Measurements from ENCODE around the gene AOC1. TPM values are rescaled to one million over a fixed set of nuclear protein-coding genes. Genes with fewer than 3 reads are reported as not detected.
"Not testable (repeated sequence)": the region's sequence is repeated elsewhere in the genome, so short reads cannot be mapped to it uniquely, and the experiment has no call there.

Gene AOC1, protein sequence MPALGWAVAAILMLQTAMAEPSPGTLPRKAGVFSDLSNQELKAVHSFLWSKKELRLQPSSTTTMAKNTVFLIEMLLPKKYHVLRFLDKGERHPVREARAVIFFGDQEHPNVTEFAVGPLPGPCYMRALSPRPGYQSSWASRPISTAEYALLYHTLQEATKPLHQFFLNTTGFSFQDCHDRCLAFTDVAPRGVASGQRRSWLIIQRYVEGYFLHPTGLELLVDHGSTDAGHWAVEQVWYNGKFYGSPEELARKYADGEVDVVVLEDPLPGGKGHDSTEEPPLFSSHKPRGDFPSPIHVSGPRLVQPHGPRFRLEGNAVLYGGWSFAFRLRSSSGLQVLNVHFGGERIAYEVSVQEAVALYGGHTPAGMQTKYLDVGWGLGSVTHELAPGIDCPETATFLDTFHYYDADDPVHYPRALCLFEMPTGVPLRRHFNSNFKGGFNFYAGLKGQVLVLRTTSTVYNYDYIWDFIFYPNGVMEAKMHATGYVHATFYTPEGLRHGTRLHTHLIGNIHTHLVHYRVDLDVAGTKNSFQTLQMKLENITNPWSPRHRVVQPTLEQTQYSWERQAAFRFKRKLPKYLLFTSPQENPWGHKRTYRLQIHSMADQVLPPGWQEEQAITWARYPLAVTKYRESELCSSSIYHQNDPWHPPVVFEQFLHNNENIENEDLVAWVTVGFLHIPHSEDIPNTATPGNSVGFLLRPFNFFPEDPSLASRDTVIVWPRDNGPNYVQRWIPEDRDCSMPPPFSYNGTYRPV
- total RNA-seq: not detected in 2 replicates

DNA sequence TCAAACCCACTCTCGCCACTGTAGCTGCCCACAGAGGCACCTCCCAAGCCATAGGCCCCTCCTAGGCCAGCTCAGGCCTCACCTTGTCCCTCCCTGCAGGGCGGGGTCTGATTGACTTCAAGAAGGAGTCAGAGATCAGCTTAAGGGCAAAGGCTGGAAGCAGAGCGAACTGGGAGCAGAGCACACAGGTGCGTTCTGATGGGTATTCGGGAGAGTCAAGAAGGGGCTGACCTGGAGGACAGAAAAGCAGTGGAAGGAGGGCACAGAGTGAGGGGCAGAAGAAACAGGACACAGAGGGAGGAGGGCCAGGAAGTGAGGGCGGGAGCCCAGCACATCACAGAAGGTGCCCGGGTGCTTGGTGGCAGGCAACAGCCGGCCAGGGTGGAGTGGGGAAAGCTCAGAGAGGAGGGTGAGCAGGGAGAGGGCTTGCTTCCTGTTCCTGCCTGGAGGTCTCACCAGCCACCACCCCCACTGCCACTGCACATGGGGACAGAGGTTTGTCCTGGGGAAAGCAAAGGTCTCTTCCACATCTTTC is at the start of gene AOC1:
TSS of gene AOC1 (plus strand) at position 147 of the 535 bp plus-strand sequence. CDS start 3,954 bp downstream, outside the sequence.
- DNase-seq (ENCODE audit: extremely low read depth, low read depth, low spot score): no peak

DNA sequence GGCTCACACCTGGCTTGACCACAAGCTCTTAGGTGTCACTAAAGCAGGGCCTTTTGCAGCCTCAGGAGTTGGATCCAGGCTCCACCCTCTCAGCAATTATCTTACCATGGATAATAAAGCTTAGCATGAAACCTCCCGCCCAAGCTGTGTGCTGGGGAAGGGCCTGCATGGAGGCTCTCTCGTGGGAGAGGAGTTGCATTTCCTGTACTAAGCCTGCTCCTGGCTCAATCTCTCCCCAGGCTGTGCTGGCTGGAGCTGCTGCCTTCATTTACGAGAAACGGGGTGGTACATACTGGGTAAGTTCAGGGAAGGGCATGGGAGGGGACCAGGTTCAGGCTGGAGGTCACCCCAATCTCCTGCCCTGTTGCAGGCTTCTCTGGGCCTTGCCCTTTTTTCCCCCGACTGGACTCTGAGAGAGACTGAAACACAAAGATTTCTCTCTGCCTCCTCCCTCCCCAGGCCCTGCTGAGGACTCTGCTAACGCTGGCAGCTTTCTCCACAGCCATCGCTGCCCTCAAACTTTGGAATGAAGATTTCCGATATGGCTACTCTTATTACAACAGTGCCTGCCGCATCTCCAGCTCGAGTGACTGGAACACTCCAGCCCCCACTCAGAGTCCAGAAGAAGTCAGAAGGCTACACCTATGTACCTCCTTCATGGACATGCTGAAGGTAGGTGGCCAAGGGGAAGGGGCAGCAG is 49.0 kb upstream of the AOC1 start:
- DNase-seq (ENCODE audit: extremely low read depth, low read depth, low spot score): no peak

DNA sequence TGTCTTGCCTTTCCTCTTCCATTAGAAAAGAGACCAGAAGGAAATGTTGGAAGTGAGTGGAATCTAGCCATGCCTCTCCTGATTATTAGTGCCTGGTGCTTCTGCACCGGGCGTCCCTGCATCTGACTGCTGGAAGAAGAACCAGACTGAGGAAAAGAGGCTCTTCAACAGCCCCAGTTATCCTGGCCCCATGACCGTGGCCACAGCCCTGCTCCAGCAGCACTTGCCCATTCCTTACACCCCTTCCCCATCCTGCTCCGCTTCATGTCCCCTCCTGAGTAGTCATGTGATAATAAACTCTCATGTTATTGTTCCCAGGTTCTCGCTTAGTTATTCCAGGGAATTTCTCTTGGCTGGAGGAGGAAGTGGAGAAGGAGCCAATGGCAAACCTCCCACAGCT is 47.5 kb upstream of the AOC1 start:
- no peak for DNase-seq (ENCODE audit: extremely low read depth, low read depth, low spot score)

DNA sequence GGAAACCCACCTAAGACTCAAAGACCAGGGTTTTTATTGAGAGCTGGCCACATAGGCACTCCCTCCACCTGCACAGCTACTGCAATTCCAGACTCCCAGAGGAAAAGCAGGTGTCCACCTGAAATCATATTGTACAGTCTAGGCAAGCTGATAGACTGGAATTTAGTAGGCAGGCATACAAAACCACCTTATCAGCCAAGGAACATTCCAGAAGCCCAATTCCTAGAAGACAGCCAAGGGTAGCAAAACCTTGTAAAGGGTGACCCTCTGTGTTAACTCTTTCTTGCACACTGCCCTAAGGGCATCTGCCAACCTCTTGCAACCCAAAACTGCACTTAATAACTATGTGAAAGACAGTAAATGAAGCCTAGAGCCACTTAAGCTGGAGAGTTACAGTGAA is 46.5 kb upstream of the AOC1 start:
- DNase-seq (ENCODE audit: extremely low read depth, low read depth, low spot score): no peak

DNA sequence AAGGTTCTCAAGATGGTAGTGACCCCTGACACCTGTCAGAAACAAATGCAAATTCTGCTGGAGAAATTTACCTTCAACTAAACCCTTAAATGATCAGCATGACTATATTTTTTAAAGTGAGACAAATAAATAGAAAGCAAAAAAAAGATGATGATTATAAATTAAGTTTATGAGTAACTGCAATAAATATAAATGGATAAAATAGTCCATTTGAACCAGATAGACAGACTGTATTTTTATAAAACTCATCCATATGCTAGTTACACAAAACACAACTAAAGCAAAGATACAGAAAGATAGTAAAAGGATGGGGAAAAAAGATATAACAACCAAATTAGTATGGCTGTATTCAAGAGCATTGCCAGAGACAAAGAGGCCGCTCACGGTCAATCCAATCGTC is 45.9 kb upstream of the AOC1 start:
- DNase-seq (ENCODE audit: extremely low read depth, low read depth, low spot score): no peak

DNA sequence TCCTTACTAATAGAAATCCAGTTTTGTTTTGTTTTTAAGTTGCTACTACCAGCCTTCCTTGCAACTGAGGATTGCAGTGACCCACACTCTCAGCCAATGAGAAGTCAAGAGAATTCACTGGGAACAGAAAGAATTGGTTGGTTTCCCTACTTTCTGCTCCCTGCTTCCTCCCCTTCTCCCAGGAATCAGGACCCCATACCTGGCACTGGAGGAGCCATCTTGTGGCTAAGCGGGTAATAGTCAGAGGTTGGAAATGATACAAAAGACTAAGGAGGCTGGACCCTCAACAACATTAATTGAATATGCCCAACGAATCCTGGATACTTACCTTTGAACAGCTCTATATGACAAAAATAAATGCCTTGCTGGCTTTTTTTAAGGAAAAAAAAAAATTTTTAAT is 45.5 kb upstream of the AOC1 start:
- DNase-seq (ENCODE audit: extremely low read depth, low read depth, low spot score): no peak

DNA sequence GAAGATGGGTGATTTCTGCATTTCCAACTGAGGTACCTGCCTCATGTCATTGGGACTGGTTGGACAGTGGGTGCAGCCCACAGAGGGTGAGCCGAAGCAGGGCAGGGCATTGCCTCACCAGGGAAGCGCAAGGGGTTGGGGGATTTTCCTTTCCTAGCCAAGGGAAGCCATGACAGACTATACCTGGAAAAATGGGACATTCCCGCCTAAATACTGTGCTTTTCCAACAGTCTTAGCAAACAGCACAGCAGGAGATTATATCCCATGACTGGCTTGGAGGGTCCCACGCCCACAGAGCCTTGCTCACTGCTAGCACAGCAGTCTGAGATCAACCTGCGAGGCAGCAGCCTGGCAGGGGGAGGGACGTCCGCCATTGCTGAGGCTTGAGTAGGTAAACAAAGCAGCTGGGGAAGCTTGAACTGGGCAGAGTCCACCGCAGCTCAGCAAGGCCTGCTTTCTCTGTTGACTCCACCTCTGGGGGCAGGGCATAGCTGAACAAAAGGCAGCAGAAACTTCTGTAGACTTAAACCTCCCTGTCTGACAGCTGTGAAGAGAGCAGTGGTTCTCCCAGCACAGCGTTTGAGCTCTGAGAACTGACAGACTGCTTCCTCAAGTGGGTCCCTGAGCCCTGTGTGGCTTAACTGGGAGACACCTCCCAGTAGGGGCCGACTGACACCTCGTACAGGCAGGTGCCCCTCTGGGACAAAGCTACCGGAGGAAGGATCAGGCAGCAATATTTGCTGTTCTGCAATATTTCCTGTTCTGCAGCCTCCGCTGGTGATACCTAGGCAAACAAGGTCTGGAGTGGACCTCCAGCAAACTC is 44.5 kb upstream of the AOC1 start:
- not testable (repeated sequence) for DNase-seq (ENCODE audit: extremely low read depth, low read depth, low spot score)

DNA sequence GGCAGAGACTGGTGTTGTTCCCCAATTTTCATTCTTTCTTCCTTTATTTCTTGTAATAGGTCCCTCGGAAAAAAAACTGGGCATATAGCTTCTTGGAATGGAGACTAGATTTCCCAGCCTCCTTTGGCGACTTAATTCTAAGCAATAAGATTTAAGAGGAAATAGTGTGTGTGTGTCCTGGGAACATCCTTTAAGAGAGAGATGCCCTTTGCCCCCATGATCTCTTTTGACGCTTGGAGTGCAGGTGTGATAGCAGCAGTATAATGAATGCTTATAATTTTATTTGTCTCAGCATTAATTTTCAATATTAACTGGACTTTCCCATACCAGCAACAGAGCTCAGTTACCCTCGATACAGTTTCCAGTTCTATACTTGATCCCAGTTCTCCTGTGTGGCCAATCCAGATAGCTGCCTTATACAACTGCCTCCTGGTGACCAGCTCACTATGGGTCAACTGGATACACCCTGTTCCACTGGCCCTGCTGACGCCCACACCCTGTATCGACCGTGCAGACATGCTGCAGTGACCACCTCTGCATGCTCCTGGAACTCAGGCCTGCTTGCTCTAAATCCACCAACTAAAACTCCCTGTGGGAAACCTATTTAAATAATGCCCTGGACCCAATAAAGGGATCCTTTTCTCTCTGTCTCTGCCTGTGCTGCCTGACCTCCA is 37.9 kb upstream of the AOC1 start:
- DNase-seq (ENCODE audit: extremely low read depth, low read depth, low spot score): no peak

DNA sequence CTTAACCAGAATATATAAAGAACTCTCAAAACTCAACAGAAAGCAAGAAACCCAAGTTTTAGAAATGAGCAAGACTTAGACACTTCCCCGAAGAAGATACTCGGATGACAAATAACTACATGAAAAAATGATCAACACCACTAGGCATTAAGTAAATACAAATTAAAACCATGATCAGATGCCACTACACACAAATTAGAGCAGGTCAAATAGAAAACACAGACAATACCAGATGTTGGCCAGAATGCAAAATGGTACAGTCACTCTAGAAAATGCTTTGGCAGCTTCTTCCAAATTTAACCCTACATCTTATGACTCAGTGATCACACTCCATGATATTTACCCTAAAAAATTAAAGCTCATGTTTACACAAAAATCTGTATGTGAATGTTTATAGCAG is 33.3 kb upstream of the AOC1 start:
- DNase-seq (ENCODE audit: extremely low read depth, low read depth, low spot score): no peak

DNA sequence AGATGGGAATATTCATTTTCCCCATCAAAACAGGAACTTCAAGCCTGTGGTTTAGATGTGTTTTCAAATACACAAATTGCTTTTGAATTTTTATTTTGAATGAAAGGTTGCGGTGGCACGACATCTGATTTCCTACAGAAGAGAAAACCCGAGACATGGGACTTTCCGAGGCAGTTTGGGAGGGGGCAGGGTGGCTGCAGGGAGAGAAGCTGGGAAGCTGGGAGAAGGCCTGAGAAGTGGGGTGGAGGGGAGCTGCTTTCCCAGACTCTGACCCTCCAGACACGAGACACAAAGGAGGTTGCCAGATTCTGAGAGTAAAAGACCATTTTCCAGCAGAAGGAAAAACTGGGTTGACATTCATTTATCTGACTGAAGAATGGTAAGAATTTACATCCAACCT is 32.2 kb upstream of the AOC1 start:
- no peak for DNase-seq (ENCODE audit: extremely low read depth, low read depth, low spot score)

DNA sequence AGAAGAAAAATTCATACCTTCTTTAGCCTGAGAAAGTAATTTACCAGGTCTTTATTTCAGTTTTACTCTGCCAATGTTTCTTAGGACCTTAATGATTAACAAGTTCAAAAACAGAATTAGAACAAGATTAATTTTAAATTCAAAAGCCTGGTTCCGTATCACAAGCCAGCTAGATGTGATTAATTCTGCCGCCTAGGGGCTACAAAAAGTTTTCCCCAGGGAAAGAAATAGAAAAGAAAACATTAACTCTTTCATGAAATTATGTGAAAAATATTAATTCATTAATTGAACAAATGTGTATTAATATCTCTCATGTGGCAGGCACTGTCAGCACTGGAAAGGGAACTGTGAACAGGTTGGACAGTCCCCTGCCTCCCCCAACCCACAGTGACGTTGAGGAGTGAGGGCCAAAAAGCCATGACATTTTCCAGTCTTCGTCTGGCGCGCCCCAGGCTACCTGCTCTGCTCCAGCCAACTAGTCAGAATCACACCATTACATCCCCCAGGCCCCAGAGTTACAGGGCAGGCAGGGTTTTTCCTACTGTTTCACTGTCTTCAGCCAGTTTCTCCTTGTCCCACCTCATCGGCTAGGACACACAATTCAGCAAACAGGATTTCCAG is 31.6 kb upstream of the AOC1 start:
- no peak for DNase-seq (ENCODE audit: extremely low read depth, low read depth, low spot score)

DNA sequence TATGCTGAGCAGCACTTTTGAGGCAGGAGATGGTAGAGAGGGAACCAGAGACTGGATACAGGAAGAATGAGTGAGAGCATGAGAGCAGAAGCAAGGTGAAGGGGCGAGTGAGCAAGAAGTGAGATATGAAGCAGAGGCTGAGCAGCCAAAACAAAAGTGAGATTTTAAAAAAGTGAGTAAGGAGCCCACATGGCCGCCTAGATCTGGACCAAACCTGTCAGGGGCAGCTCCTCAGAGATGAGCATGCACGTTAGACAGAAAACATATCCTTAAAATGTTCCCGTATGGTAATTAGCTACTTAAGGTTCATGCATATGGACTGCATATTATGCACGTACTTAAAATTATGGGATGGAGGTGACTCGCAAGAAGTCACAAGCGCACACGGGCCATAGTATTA is 29.3 kb upstream of the AOC1 start:
- no peak for DNase-seq (ENCODE audit: extremely low read depth, low read depth, low spot score)

DNA sequence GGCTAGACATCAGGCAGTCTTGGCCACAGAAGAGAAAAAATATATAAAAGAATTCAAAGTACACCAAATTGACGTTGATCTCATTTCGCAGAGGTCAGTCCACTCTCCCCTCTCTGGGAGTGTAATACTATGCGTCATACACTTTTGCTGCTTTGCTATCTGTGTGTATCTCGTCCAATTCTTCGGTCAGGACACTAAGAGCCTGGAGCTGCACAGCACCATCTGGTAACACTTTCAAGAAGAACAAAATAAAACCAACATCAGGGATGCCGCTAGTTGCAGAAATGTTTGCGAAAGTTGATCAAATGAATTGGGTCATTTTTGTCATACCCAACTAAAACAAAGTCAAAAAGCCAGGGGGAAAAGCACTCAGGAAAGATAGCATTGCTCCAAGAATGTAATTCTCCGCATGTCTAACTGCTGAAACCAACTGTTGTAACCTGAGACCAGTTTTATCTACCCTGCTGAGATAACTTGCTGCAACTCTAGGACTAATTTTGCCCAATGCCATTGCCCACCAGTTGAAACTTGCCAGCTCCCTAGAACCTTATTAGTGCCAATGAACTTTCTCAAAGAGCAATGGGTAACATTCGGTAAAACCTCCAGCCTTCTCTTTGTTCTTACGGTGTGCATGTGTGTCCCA is 28.7 kb upstream of the AOC1 start:
- DNase-seq (ENCODE audit: extremely low read depth, low read depth, low spot score): no peak

DNA sequence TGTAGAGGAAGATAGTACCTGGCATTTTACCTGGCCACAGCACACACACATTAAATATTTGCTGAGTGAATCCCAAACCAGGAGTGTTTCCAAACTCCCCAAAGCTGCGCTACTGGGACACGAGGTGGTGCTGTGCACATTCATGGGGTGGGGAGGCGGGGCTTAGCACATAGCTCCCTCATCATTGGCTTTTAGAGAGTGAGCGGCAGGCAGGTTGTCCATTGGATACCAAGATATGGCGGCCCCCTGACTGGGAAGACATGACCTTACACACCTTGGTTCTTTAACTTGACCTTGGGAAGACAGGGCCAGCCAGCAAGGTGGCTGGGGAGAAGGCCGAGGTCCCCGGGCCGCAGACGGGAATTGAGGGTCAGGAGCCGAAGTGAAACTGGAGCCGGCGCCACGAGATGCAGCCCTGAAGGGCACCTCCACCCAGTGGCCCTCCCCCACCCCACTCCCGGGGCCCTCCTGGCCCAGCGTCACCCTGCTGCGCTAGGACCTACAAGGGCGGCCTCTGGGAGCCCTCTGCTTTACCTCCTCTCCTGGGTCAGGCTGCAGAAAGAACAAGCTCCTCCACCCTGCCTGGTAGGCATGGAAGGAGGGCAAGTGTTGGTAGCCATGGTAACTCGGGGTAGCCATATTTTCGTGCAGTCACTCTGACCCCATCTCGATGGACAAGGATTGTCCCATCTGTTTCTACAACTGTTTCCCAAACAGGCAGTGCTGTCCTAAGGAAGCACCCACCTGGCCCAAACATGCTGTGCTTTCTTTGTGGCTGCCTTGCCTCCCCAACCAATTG is 27.7 kb upstream of the AOC1 start:
- no peak for DNase-seq (ENCODE audit: extremely low read depth, low read depth, low spot score)

DNA sequence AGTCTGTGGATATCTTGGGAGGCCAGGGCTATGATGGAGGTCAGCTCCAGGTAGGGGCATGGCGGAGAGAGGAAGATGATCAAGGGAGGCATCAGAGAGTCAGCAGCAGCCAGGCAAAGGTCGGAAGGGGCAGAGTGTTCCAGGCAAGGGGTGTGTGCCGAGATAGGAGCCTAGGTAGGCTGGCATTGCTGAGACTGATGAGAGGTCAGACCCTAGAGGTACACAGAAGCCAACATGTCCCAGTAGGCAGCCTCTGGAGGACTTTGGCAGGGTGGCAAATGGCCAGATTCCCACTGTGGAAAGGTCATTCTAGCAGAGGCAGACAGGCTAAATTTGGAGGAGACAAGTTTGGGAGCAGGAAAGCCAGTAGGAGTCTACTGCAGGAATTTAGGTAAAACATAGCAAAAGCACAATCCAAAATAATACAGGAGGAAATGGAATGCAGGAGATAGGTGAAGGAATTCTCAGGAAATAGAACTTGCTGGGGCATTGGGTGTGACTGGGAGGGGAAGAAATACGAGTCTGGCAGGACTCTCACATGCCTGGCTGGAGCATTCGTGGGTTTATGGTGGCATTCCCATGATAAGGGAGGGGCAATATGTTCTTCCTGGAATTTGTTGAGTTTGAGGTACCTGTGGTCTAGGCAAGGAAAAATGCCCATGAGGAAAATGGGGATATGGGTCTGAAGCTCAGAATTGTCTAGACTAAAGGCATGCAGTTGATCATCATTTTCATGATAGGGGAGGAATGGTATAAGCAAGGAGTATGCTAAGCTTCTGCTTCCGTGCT is 26.1 kb upstream of the AOC1 start:
- DNase-seq (ENCODE audit: extremely low read depth, low read depth, low spot score): no peak

DNA sequence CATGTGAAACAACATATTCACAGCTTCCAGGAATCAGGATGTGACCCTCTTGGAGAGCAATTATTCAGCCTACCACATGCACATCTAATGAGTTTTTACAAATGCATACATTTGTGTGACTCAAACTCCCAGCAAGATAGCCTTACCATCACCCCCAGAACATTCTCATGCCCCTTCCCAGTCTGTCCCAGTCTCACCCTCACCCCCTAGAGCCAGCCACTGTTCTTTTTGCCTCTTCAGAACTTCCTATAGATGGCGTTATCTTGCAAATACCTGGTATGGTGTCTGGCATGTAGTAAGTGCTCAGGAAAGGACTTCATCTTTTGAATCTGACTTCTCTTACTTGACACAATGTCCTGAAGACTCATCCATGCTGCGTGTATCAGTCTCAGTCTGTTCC is 23.9 kb upstream of the AOC1 start:
- DNase-seq (ENCODE audit: extremely low read depth, low read depth, low spot score): no peak

DNA sequence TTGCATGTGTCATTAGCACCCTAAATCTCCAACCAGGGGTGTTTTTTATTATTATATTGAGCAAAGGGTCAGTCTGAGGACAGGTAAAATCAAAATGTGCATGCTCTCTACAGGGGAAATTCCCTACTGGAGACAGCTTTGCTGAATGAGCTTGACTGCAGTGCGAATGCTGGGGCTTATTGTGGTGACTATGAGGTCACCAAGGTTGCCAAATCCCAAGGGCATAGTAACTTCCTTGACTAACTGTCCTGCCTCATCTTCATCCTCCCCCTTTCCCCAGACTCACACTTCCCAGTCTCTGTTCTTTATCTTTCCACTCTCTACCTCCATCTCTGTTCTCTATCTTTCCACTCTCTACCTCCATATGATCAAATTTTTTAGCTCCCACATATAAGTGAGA is 22.9 kb upstream of the AOC1 start:
- DNase-seq (ENCODE audit: extremely low read depth, low read depth, low spot score): no peak

All from glomerular endothelial cell (primary cell).